ENCODE data around the gene OSBP2.
A peak's percentile ranks its signal among the peaks of the same experiment; 100 is the strongest.
"Not testable (repeated sequence)": the region's sequence is repeated elsewhere in the genome, so short reads cannot be mapped to it uniquely, and the experiment has no call there.

Gene OSBP2

GRCh38 chr22:30676565-30676964 lies 18.1 kb upstream of the OSBP2 start:
- DNase-seq (ENCODE audit: low read depth) = not testable (repeated sequence)

- DNase-seq (ENCODE audit: low read depth) = not testable (repeated sequence)
These were observed 14.6 kb upstream of the OSBP2 start for GRCh38 chr22:30679895-30680690.

DNA sequence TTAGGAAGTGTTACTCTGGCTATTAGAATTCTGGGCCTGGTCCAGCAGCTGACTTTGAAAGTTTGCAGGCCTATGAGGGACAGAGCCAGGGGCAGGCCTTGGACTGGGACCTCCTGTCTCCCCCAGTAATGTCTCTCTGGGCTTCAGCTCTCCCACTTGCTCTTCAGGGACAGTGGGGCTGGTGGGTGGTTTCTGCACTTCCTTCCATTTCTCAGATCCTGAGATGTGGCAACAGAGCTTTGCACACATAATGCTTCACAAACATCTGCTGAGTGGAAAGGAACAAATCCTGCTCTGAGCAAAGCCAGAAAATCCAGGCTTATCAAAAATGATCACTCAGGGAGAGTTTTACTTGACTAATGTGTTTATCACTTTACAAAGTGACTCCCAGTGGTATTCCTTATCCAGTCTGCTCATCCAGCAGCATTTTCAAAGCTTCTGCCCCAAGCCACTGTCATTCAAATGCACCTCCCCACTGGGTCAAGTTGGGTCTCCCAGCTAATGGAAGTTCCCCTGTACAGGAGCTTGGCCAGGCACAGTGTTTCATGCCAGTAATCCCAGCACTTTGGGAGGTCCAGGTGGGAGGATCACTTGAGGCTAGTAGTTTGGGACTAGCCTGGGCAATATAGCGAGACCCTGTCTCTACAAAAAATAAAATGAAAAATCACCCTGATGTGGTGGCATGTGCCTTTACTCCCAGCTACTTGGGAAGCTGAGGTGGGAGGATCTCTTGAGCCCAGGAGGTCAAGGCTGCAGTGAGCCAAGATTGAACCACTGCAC lies 13.5 kb upstream of the OSBP2 start:
- no peak for DNase-seq (ENCODE audit: low read depth)

GRCh38 chr22:30681831-30682230 lies 12.8 kb upstream of the OSBP2 start:
- DNase-seq (ENCODE audit: low read depth) = no peak

- DNase-seq (ENCODE audit: low read depth) = no peak
These were observed 9.5 kb upstream of the OSBP2 start for GRCh38 chr22:30685178-30685577.

DNA sequence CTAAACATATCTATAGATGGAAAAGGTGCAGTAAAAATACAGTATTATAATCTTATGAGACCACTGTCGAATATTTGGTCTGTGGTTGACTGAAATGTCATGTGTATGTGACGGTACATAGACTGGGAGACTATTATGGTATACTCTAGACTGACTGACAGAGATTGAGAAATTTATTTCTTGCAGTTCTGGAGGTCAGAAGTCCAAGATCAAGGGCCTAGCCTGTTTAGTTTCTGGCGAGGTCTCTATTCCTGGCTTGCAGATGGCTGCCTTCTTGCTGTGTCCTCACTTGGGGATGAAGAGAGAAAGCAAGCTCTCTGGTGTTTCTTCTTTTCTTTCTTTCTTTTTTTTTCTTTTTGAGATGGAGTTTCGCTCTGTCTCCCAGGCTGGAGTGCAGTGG lies 7.3 kb upstream of the OSBP2 start:
- no peak for DNase-seq (ENCODE audit: low read depth)

DNA sequence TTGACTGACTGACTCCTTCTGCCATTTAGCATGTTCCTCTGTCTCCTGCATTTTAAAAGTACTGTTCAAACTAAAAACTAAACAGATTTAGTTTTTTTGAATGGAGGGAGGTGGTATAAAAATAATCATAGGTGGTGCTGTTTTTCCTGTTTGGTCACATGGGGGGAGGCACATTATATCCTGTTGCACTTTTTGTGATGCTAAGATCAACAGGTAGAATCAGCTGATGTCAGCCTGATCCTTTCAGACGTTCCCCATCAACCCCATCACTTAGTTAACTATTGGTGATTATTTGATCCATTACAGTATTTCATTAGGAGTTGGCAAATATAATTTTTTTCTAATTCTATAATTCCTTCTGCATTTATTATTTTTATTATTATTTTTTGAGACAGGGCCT lies 5.1 kb upstream of the OSBP2 start:
- no peak for DNase-seq (ENCODE audit: low read depth)

- no peak for DNase-seq (ENCODE audit: low read depth)
These were observed 3.5 kb upstream of the OSBP2 start for GRCh38 chr22:30691204-30691603.

- DNase-seq (ENCODE audit: low read depth) = no peak
These were observed 469 bp upstream of the OSBP2 start for GRCh38 chr22:30694171-30694639.

GRCh38 chr22:30695351-30695851 lies 727 bp downstream of the OSBP2 start:
- no peak for DNase-seq (ENCODE audit: low read depth)

- DNase-seq (ENCODE audit: low read depth) = no peak
These were observed 1.4 kb downstream of the OSBP2 start for GRCh38 chr22:30695871-30696655.

DNA sequence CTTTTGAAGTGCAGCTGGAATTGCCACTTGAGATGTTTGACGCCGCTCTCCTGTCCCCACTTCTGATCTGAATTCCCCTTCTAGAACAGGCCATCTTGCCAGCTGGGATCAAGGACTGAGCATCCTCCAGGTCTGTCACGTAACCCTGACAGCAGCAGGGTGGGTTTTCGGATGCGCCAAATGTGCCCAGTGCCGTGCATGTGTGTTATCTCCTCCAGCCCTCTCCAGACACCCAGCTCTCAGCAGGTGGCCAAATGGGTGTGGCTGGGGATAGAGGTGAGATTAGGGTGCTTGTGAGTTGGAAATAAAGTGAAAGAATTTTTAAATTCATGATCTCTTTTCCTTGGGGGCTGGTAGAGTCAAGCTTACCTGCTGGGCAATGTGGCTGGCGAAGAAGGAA lies 3.3 kb downstream of the OSBP2 start:
- no peak for DNase-seq (ENCODE audit: low read depth)

DNA sequence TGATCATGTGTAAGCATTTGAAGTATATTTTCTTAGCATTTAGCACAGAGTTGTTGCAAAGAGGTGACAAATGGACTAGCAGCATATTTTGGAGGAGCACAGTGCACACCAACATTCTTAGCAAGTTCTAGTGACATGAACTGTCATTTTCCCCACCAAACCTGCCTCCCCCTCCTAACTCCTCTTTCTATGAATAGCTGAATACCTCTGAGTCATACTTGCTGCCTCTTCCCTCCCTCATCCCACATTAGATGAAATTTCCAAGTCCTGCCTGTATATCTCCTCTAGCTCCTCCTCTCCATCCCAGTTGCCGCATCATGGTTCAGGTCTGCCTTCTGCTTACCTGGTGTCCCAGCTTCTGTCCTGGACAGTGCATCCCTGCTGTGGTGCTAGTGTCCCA lies 7.2 kb downstream of the OSBP2 start:
- DNase-seq (ENCODE audit: low read depth) = no peak

- DNase-seq (ENCODE audit: low read depth) = no peak
These were observed 8.2 kb downstream of the OSBP2 start for GRCh38 chr22:30702856-30703255.

GRCh38 chr22:30704978-30705377 lies 10.3 kb downstream of the OSBP2 start:
- DNase-seq (ENCODE audit: low read depth) = no peak

GRCh38 chr22:30705710-30706651 lies 11.3 kb downstream of the OSBP2 start:
- peak; percentile 96 for DNase-seq (ENCODE audit: low read depth)

DNA sequence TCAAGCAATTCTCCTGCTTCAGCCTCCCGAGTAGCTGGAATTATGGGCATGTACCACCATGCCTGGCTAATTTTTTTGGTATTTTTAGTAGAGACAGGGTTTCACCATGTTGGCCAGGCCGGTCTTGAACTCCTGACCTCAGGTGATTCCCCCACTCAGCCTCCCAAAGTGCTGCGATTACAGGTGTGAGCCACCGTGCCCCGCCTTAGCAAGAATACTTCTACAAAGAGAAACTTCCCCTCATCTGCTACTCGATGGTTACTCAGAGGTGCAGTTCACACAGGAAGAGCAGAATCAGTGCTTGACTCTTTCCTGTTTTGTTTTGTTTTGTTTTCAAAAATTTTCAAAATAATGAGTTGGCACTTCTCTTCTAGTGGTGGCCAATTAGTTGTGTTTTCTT lies 15.3 kb downstream of the OSBP2 start:
- DNase-seq (ENCODE audit: low read depth) = not testable (repeated sequence)

DNA sequence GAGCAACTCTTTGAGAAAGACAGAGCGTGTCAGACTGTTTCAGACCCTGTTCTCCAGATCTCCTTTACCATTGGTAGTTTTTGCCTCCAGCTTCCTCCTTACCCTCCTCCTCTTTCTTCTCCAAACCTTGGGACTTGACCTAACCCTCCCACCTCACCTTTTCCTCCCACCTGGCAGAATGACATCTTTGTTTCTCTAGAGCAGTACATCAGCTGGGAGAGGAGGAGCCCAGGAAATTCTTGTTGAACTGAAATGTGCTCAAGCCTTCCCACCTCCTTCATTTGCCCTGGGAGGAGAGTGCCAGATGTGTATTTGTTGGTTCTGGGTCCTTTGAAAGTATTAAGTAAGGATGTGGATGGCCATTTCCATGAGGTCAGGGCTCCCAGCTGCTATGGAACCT lies 17.4 kb downstream of the OSBP2 start:
- DNase-seq (ENCODE audit: low read depth) = no peak

GRCh38 chr22:30714062-30714461 lies 19.4 kb downstream of the OSBP2 start:
- DNase-seq (ENCODE audit: low read depth) = no peak

- peak; percentile 52 for DNase-seq (ENCODE audit: low read depth)
These were observed 22.8 kb downstream of the OSBP2 start for GRCh38 chr22:30717331-30717921.

GRCh38 chr22:30717952-30718351 lies 23.3 kb downstream of the OSBP2 start:
- DNase-seq (ENCODE audit: low read depth) = no peak

Measured in GM04504 (cell line).